ENCODE data around the gene MAML2.

- TF ChIP-seq CTCF (IDR thresholded peaks at IDR 0.05) (no peak), EP300 (IDR thresholded peaks at IDR 0.05) (no peak), POLR2AphosphoS5 (IDR thresholded peaks at IDR 0.05) (no peak)
Observed at GRCh38 chr11:96237766-96238266, 105.2 kb downstream of the MAML2 start.

All from esophagus muscularis mucosa (tissue), 4 donors.